ENCODE measurements around the gene SFXN3.
A peak's percentile ranks its signal among the peaks of the same experiment; 100 is the strongest.
"Not testable (repeated sequence)": the region's sequence is repeated elsewhere in the genome, so short reads cannot be mapped to it uniquely, and the experiment has no call there.

SFXN3 gene

DNA sequence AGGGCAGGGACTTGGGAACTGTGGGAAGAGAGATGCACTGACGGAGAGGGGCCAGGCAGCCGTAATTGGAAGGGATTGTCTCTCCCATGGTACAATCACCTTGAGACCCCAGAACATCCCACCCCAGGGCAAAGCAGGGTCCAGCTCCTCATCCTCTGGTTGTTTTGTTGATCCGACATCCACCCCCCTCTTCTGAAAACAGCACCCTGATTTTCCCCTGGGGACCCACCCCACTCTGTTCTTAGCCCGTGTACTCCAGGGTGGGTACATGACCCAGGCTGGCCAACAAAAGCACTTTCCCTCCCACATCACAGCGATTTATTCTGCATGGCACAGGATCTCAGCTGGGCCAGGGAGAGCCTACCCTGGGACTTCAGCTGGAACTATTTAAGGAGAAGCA, 14.2 kb upstream of the SFXN3 start:
- no peak for DNase-seq

GRCh38 chr10:101018118-101018599, 12.9 kb upstream of the SFXN3 start:
- DNase-seq = no peak

DNA sequence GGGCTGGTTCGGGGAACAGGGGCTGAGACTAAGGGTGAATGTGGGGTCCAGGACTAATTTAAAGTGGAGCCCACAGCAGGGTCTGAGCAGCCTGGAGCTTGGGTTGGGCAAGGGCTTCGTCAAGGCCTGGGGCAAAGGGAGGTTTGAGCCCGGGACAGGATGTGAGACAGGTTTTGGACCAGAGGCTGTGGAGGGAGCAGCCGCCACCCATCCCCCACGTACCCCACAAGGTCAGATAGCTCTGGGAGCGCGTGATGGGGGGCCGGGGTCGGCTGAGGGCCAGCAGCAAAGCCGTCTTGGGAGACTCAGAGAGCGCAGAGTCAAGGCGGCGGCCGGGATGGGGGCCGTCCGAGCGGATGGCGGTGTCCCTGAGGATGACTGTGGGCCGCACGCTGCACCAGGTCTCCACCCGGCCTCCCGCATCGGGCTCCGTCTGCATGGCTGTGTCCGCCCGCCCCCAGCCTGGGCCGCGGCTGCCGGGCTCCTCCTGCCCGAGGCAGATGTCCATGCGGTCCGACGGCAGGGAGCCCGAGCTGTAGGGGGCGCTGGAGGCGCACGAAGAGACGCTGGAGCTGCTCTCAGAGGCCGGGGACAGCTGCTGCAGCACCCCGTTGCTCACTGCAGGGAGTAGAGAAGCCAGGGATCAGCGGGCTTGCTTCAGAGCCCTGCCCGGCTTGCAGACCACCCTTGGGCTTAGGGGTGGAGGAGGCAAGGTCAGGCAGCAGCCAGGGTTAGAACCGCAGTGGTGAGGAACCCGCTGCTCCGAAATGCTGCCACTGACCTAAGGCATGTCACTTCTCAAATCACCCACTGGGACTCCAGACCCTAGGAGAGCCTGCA, 12.2 kb upstream of the SFXN3 start:
- DNase-seq = peak; percentile 61

- DNase-seq = no peak
Observed at GRCh38 chr10:101019440-101019703, 11.7 kb upstream of the SFXN3 start.

- no peak for DNase-seq
Observed at GRCh38 chr10:101020427-101021075, 10.5 kb upstream of the SFXN3 start.

- no peak for DNase-seq
Observed at GRCh38 chr10:101021239-101021638, 9.8 kb upstream of the SFXN3 start.

GRCh38 chr10:101021692-101022251, 9.3 kb upstream of the SFXN3 start:
- DNase-seq = no peak

DNA sequence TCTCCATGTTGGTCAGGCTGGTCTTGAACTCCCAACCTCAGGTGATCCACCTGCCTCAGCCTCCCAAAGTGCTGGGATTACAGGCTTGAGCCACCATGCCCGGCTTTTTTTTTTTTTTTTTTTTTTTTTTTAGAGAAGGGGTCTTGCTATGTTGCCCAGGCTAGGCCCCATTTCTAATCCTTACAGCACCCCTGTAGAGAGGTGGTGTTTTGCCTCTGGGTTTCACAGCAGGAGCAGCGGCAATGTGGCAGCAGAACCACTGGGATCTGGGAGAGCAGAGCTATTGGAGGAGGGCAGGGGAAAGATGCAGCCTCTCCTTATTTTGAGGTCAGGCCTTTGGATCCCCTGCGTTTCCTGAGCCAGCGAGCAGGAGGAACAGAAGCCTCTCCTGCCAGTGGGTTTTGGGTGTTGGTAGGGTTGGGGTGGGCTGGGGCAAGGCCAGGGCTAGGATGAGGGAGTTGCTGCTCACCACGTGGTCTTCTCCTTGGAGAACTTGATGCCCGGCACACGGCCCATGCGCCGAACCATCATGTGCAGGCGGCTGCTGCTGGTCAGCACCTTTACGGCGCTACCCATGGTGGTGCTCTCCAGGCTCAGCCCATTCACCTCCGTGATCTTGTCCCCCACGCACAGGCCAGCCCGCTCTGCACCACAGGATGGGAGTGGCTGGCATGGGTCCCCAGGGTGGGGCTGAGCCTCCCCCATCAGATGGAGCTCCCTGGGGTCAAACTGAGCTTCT, 7.9 kb upstream of the SFXN3 start:
- no peak for DNase-seq

- DNase-seq = no peak
Observed at GRCh38 chr10:101027106-101027720, 3.8 kb upstream of the SFXN3 start.

DNA sequence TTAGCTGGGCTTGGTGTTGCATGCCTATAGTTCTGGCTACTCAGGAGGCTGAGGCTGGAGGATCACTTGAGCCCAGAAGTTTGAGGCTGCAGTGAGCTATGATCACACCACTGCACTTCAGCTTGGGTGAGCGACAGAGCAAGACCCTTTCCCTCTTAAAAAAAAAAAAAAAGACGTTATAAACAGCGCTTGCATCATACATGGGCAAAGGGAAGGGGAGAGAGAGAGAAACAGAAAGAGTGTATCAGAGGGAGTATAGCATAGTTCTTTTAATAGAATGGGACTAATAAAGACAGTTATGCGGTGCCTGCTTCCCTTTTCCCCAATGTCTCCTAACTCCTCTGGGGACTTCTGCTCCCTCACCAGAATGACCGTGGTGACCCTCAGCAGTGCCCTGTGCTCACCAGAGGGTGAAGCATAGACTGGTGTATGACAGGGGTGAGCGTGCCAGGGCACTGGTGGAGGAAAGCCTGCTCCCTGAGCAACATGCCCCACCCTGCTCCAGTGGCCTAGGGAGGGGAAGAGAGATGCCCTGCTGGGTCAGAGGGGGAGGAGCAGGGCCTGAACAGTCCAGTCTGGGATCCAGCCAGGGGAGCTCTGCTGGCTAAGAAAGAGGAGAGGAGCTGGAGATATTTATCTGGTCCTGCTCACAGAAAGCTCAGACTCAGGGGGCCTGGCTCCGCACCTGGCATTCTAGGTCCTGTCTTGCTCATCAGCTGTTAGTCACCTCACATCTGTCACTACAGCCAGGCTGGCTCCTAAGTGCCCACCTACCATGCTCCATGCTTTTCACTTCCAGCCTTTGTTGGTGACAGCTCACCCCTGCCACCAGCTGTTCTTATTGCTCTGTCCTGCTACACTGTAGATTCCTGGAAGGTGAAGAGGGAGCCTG, 2.3 kb upstream of the SFXN3 start:
- DNase-seq = no peak

GRCh38 chr10:101029520-101030295, 1.3 kb upstream of the SFXN3 start:
- no peak for DNase-seq

DNA sequence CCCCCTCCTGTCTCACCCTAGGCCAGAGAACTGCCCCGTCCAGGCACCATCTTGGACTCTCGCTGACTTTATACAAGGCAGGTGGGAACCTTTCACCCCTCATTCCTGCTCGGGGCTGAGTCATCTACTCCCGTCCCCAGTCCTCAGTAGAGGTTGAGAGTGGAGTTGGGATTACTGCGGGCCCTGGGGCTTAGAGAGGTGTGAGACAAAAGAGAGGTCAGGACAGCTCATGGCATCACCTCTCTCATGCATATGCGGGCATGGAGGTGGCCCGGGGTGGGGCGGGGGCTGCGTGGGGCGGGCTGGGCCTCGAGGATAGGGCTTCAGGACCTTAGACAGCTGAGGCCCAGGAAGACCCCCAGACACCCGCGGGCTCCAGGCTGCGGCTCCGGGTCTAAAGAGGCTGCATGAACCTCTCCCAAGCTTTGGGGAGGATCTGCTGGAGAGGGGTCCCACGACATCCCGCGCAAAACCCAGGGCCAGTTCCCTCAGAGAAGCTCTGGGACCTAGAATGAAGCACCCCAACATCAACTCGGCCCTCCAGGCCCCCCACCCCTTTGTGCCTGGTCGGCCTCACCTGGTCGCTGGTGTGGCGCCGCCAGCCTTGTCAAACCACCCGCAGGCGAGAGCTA, 422 bp upstream of the SFXN3 start:
- no peak for DNase-seq

- DNase-seq = peak; percentile 79
Observed at GRCh38 chr10:101031796-101032636, 982 bp downstream of the SFXN3 start.

DNA sequence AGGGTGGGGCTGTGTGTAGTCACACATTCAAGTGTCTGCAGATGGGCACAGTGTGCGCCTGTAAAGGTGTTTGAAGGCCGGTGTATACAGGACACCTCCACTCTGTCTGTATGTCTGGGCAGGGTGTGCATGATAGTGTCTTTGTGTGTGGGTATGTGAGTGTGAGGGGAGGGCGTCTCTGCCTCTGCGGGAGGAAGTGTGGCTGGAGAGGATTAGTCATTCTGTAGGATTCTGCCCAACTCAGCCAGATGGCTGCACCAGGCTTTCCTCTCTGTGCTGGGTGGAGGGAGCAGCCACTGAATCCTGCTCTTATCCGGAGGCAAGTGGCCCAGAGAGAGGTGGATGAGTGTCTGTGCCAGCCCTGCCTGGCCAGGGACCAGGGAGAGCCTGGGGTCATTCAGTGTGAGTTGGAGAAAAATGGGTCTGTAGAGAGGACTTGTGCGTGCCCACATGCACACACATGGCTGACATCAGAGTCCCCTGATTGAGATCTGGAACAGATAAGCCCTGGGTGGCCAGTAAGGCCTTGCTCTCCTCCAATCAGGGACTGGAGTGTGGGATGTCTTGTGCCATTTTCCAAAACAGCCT, 1.7 kb downstream of the SFXN3 start:
- DNase-seq = peak; percentile 36

DNA sequence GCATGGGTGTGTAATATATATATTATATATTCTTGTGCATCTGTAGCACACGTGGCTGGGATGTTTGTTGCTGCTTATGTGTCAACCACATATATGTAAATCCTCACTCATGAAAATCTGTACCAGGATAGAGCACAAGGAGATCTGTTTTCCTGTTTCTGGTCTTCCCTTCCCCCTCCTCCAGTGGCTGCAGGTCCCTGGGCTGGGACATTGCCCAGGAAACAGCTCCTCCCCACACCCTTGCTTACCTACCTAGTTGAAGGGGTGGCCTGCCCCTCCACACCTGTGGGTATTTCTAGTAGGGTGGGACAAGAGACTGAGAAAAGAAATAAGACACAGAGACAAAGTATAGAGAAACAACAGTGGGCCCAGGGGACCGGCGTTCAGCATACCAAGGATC, 2.2 kb downstream of the SFXN3 start:
- DNase-seq = no peak

DNA sequence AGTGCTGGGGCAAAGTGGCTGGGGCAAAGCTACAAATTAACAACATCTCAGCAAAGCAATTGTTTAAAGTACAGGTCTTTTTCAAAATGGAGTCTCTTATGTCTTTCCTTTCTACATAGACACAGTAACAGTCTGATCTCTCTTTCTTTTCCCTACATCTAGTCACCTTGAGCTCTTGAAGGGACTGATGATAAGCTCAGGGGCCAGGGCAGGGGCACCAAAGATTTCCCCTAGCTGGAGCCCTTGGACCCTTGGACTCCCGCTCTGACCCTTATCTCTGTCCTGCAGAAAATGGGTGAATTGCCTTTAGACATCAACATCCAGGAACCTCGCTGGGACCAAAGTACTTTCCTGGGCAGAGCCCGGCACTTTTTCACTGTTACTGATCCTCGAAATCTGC, 3.4 kb downstream of the SFXN3 start:
- not testable (repeated sequence) for DNase-seq

DNA sequence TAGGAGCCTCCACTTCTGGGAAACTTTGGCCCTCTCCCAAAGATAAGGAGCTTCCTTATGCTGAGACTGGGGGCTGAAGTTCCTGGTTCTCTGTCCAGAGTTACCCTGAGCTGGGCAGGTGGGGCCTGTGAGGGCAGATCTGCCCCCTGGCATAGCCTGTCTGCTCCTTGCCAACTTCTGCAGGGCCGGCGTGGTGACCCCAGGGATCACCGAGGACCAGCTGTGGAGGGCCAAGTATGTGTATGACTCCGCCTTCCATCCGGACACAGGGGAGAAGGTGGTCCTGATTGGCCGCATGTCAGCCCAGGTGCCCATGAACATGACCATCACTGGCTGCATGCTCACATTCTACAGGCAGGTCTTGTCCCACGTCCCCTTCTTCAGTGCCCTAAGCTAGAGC, 4.3 kb downstream of the SFXN3 start:
- no peak for DNase-seq

DNA sequence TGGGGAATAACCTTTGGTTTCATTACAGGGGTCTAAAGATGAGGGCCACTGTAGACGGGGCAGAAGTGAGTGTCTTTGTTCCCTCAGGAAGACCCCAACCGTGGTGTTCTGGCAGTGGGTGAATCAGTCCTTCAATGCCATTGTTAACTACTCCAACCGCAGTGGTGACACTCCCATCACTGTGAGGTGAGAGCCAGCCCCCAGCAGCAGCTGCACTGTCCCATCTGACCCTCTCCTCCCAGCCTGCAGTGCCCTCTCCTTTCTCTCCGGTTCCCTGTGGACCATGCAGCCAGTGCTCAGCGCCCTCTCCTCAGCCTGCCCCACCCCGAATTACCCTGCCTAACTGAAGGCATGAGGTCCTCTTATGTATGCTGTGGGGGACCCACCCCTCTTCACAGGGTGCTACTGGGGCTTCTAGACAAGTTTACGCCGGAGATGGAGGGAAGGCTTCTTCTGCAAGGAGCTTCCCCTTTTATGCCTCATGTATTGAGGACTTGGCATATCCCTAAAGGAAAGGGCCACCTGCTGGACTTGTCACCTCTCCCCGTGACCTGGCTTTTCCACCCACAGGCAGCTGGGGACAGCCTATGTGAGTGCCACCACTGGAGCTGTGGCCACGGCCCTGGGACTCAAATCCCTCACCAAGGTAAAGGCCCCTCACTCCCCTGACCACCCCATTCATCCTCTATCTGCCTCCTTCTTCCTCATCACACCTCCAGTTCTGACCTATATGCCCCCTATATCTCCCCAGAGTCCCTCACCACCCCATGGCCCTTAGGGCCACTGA, 5.1 kb downstream of the SFXN3 start:
- DNase-seq = no peak
